HT-29 (cell line): Measurements from ENCODE around the gene RASSF4. TPM values are rescaled to one million over a fixed set of nuclear protein-coding genes. Genes with fewer than 3 reads are reported as not detected.

Experiments used
- DNase-seq: peaks from one replicate; pipeline ENCODE4 v3.0.0-alpha.2; 2015; ENCODE audit warnings: low spot score
- total RNA-seq: library from RNA; depleted of rRNA; stranded (reverse); fragments of >200 nt; shearing (Covaris generic); gene quantifications from 2 replicates; pipeline ENCODE4 v1.2.3, GENCODE V29; 2014

Gene RASSF4
- total RNA-seq, 1 experiment from 2014 or later = 1.2 TPM

- DNase-seq = no peak
These were observed 12.0 kb upstream of the RASSF4 start for GRCh38 chr10:44947371-44948152.

- no peak for DNase-seq
These were observed 11.0 kb upstream of the RASSF4 start for GRCh38 chr10:44948642-44949041.

GRCh38 chr10:44949127-44949802 lies 10.3 kb upstream of the RASSF4 start:
- no peak for DNase-seq

- DNase-seq = no peak
These were observed 9.7 kb upstream of the RASSF4 start for GRCh38 chr10:44949915-44950314.

- DNase-seq = no peak
These were observed 9.0 kb upstream of the RASSF4 start for GRCh38 chr10:44950326-44951225.

- DNase-seq = no peak
These were observed 7.9 kb upstream of the RASSF4 start for GRCh38 chr10:44951576-44952226.

- DNase-seq = no peak
These were observed 6.8 kb upstream of the RASSF4 start for GRCh38 chr10:44952779-44953231.

- no peak for DNase-seq
These were observed 5.6 kb upstream of the RASSF4 start for GRCh38 chr10:44954042-44954441.

- no peak for DNase-seq
These were observed 4.6 kb upstream of the RASSF4 start for GRCh38 chr10:44954962-44955361.

- no peak for DNase-seq
These were observed 4.1 kb upstream of the RASSF4 start for GRCh38 chr10:44955413-44956070.

- DNase-seq = no peak
These were observed 3.4 kb upstream of the RASSF4 start for GRCh38 chr10:44956226-44956625.

- DNase-seq = no peak
These were observed 2.6 kb upstream of the RASSF4 start for GRCh38 chr10:44956717-44957706.

- DNase-seq = no peak
These were observed 1.3 kb upstream of the RASSF4 start for GRCh38 chr10:44958196-44958897.

GRCh38 chr10:44958898-44959246 lies 730 bp upstream of the RASSF4 start:
- DNase-seq = no peak

GRCh38 chr10:44960088-44960460 lies 472 bp downstream of the RASSF4 start:
- no peak for DNase-seq

- DNase-seq = no peak
These were observed 1.1 kb downstream of the RASSF4 start for GRCh38 chr10:44960482-44961229.

- DNase-seq = no peak
These were observed 1.6 kb downstream of the RASSF4 start for GRCh38 chr10:44961230-44961571.

GRCh38 chr10:44961931-44962750 lies 2.5 kb downstream of the RASSF4 start:
- no peak for DNase-seq
